Measurements from ENCODE around the gene TACC2.

The TACC2 gene

DNA sequence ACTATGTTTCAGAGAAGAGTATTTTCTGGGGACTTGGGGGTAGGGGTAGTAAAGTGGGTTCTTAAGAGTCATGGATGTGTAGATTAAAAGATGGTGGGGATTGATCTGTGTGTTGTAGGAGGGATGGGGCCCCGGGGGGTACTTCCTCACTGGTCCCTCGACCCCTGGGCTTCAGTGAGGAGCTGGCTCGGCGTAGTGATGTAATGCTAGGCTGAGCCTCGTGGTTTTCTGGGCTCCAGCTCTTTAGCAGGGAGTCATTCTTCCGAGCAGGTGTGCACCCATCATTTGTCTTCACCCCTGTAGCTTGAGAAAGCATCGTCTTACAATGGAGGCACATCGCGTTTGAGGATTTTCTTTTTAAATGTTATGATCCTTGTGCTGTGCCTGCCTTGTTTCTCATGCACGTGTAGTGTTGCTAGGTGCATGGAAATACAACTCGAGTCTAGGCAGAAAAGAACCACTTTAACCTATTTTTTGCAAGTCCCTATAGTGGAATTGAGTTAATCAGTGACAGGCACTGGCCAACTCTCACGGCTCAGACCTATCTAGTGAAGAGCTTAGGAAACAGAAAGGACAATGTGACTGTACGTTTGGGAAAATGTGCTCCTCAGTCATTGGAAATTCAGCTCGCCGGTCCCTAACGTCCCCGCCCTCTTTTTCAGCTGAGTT lies 176.0 kb downstream of the TACC2 start:
- ATAC-seq (ENCODE audit: insufficient read depth, low read depth) = no peak
- no peak overlapping the region for H3K4me3 ChIP-seq (ENCODE audit: low read depth in 1 of 2, low read length in 2 of 2)
- H3K9ac ChIP-seq (ENCODE audit: low read depth, low read length) = no peak overlapping the region
- no peaks in the 10 kb centered on the region for H3K4me1 ChIP-seq (ENCODE audit: insufficient read depth, low read length)
- DNase-seq = no peak
- peaks cover 33% of the 10 kb centered on the region for H3K27me3 ChIP-seq (ENCODE audit: insufficient read depth, low read length, poor library complexity)
- H3K4me2 ChIP-seq (ENCODE audit: insufficient read depth, low read length) = no peak overlapping the region
- no peaks in the 10 kb centered on the region for H3K9me3 ChIP-seq (ENCODE audit: insufficient read depth, low read length, severe bottlenecking)
- no peaks in the 10 kb centered on the region for H4K20me1 ChIP-seq (ENCODE audit: insufficient read depth, low read length)
- no peak overlapping the region for H3K27ac ChIP-seq (ENCODE audit: low read length)
- no peak overlapping the region for H2AFZ ChIP-seq (ENCODE audit: low read depth, low read length)
- H3K36me3 ChIP-seq (ENCODE audit: insufficient read depth, low read length) = no peaks in the 10 kb centered on the region
- TF ChIP-seq, protein P1, sequence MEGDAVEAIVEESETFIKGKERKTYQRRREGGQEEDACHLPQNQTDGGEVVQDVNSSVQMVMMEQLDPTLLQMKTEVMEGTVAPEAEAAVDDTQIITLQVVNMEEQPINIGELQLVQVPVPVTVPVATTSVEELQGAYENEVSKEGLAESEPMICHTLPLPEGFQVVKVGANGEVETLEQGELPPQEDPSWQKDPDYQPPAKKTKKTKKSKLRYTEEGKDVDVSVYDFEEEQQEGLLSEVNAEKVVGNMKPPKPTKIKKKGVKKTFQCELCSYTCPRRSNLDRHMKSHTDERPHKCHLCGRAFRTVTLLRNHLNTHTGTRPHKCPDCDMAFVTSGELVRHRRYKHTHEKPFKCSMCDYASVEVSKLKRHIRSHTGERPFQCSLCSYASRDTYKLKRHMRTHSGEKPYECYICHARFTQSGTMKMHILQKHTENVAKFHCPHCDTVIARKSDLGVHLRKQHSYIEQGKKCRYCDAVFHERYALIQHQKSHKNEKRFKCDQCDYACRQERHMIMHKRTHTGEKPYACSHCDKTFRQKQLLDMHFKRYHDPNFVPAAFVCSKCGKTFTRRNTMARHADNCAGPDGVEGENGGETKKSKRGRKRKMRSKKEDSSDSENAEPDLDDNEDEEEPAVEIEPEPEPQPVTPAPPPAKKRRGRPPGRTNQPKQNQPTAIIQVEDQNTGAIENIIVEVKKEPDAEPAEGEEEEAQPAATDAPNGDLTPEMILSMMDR (IDR thresholded peaks at IDR 0.05; ENCODE audit: borderline replicate concordance, extremely low read depth, low read length, poor library complexity, severe bottlenecking) = no peak
- no peak for TF ChIP-seq EZH2 (IDR thresholded peaks at IDR 0.05; ENCODE audit: borderline replicate concordance, low read depth, low read length, severe bottlenecking)
- H3K79me2 ChIP-seq (ENCODE audit: insufficient read depth, low read length) = no peaks in the 10 kb centered on the region

DNA sequence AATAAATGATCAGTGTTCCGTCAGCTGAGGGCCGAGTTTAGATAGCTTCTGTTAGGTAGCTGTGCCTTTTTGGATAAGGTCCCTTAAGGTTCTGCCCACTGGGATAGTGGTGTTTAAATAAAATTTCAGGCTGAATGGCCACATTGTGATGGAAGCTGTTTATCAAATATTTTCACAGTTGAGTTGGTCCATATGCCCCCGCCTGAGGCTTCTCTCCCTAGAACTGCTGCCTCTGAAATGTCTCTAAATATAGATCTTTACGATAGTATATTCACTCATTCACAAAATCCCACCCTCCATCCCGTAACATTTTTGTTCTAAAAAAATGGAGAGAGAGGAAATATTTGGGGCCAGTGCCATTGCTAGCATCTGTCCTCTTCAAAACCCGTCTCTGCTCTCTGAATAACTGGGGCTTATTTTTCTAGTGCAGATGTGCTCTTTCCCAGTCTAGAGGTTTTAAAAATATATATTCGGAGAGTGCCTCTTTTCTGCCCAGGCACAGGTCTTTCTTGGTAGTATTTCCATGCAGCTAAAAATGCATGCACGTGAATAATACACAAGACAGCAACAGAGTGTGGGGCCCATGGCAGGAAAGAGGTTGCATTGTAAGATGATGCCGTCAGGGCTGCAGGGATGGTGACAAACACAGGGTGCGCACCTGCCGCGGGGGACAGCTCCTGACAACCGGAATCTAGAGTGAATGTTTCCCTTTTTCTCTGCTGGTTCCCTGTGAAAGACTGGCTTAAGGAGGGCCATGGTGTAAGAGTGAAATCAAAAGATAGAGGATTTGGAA lies 176.7 kb downstream of the TACC2 start:
- no peaks in the 10 kb centered on the region for H4K20me1 ChIP-seq (ENCODE audit: insufficient read depth, low read length)
- TF ChIP-seq EZH2 (IDR thresholded peaks at IDR 0.05; ENCODE audit: borderline replicate concordance, low read depth, low read length, severe bottlenecking) = no peak
- TF ChIP-seq, protein P1 (IDR thresholded peaks at IDR 0.05; ENCODE audit: borderline replicate concordance, extremely low read depth, low read length, poor library complexity, severe bottlenecking) = no peak
- peaks cover 30% of the 10 kb centered on the region for H3K27me3 ChIP-seq (ENCODE audit: insufficient read depth, low read length, poor library complexity)
- no peak overlapping the region for H3K27ac ChIP-seq (ENCODE audit: low read length)
- no peak overlapping the region for H3K9ac ChIP-seq (ENCODE audit: low read depth, low read length)
- H3K36me3 ChIP-seq (ENCODE audit: insufficient read depth, low read length) = no peaks in the 10 kb centered on the region
- H2AFZ ChIP-seq (ENCODE audit: low read depth, low read length) = no peak overlapping the region
- no peaks in the 10 kb centered on the region for H3K4me1 ChIP-seq (ENCODE audit: insufficient read depth, low read length)
- H3K4me3 ChIP-seq (ENCODE audit: low read depth in 1 of 2, low read length in 2 of 2) = no peak overlapping the region
- H3K4me2 ChIP-seq (ENCODE audit: insufficient read depth, low read length) = no peak overlapping the region
- no peaks in the 10 kb centered on the region for H3K79me2 ChIP-seq (ENCODE audit: insufficient read depth, low read length)
- no peaks in the 10 kb centered on the region for H3K9me3 ChIP-seq (ENCODE audit: insufficient read depth, low read length, severe bottlenecking)
- no peak for DNase-seq
- no peak for ATAC-seq (ENCODE audit: insufficient read depth, low read depth)

DNA sequence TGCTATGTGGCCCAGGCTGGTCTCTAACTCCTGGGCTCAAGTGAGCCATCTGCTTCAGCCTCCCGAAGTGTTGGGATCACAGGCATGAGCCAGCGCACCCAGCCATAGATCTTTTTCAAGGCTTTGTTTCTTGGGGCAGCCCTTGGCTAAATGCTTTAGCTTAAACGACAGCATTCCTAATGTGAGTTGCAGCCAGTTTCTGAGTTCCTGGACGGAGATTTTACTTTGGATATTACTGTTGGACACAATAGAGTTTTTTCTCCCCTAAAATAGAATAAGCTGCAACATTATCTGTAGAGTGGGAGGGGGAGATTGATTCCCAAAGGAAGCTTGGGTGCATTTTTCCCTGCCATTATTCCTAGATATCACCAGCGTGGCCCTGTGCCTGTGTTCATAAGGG lies 179.1 kb downstream of the TACC2 start:
- Histone ChIP-seq H4K20me1 (ENCODE audit: insufficient read depth, low read length) (no peaks in the 10 kb centered on the region), H3K36me3 (ENCODE audit: insufficient read depth, low read length) (no peaks in the 10 kb centered on the region), H3K79me2 (ENCODE audit: insufficient read depth, low read length) (no peaks in the 10 kb centered on the region), H3K4me3 (ENCODE audit: low read depth in 1 of 2, low read length in 2 of 2) (no peak overlapping the region), H2AFZ (ENCODE audit: low read depth, low read length) (no peak overlapping the region), H3K9ac (ENCODE audit: low read depth, low read length) (no peak overlapping the region), H3K27ac (ENCODE audit: low read length) (no peak overlapping the region), H3K4me1 (ENCODE audit: insufficient read depth, low read length) (no peaks in the 10 kb centered on the region), H3K4me2 (ENCODE audit: insufficient read depth, low read length) (no peak overlapping the region), H3K9me3 (ENCODE audit: insufficient read depth, low read length, severe bottlenecking) (no peaks in the 10 kb centered on the region), H3K27me3 (ENCODE audit: insufficient read depth, low read length, poor library complexity) (peaks cover 21% of the 10 kb centered on the region)
- no peak for ATAC-seq (ENCODE audit: insufficient read depth, low read depth)
- TF ChIP-seq EZH2 (IDR thresholded peaks at IDR 0.05; ENCODE audit: borderline replicate concordance, low read depth, low read length, severe bottlenecking) = no peak
- TF ChIP-seq, protein P1 (IDR thresholded peaks at IDR 0.05; ENCODE audit: borderline replicate concordance, extremely low read depth, low read length, poor library complexity, severe bottlenecking) = no peak
- DNase-seq = no peak

Measured in DND-41 (cell line).